Keratinocyte (primary cell): Measurements from ENCODE around the gene FRYL. TPM values are rescaled to one million over a fixed set of nuclear protein-coding genes. Genes with fewer than 3 reads are reported as not detected.

Experiments
- DNase-seq: peaks from one replicate; pipeline ENCODE4 v3.0.0-alpha.2; 2011; ENCODE audit warnings: low read depth, missing footprints, low spot score
- FAIRE-seq: peaks from 2 replicates; lab custom pipeline; 2011; peaks lifted over from hg19 to GRCh38; lab: Jason Lieb, UNC
- H2AFZ ChIP-seq: 2 replicates; pipeline ENCODE4 v1.6.0; 2012; ENCODE audit warnings: low read length, control low read depth, inconsistent platforms; ENCODE audit not compliant: control insufficient read depth
- H3K27ac ChIP-seq: 2 replicates; pipeline ENCODE4 v1.5.1; 2011; ENCODE audit warnings: low read length; ENCODE audit not compliant: control insufficient read depth, insufficient read depth
- H3K27me3 ChIP-seq: 3 replicates; pipeline ENCODE4 v1.6.0; 2011; ENCODE audit warnings: low read length; ENCODE audit not compliant: control insufficient read depth, insufficient read depth; ENCODE audit errors: extremely low read depth
- H3K36me3 ChIP-seq, 2 experiments: 2 replicates in 1 of 2; 3 replicates in 1 of 2; pipeline ENCODE4 v1.5.1; 2011; ENCODE audit warnings: low read length in 2 of 2, mild to moderate bottlenecking in 1 of 2; ENCODE audit not compliant: control insufficient read depth in 2 of 2, insufficient read depth in 2 of 2; ENCODE audit errors: extremely low read depth in 1 of 2
- H3K4me1 ChIP-seq: 3 replicates; pipeline ENCODE4 v1.5.1; 2011; ENCODE audit warnings: low read length; ENCODE audit not compliant: control insufficient read depth, insufficient read depth; ENCODE audit errors: extremely low read depth
- H3K4me2 ChIP-seq: 3 replicates; pipeline ENCODE4 v1.6.0; 2011; ENCODE audit warnings: low read depth, low read length; ENCODE audit not compliant: control insufficient read depth, insufficient read depth; ENCODE audit errors: extremely low read depth
- H3K4me3 ChIP-seq, 3 experiments: fragments of 200-600 bp in 1 of 3; sonication (generic) in 1 of 3; 2 replicates in 2 of 3; 3 replicates in 1 of 3; pipeline ENCODE4 v1.5.1; 2011 to 2016; ENCODE audit warnings: low read length in 3 of 3, mild to moderate bottlenecking in 3 of 3, control low read depth in 2 of 3, inconsistent platforms in 1 of 3, low read depth in 1 of 3, mixed read lengths in 1 of 3, mixed run types in 1 of 3, moderate library complexity in 1 of 3; ENCODE audit not compliant: control insufficient read depth in 2 of 3, insufficient read depth in 2 of 3; ENCODE audit errors: extremely low read depth in 1 of 3
- H3K79me2 ChIP-seq: 2 replicates; pipeline ENCODE4 v1.6.0; 2012; ENCODE audit warnings: low read length; ENCODE audit not compliant: control insufficient read depth, insufficient read depth
- H3K9ac ChIP-seq: 3 replicates; pipeline ENCODE4 v1.6.0; 2011; ENCODE audit warnings: low read length; ENCODE audit not compliant: control insufficient read depth, insufficient read depth; ENCODE audit errors: extremely low read depth
- H3K9me1 ChIP-seq: 3 replicates; pipeline ENCODE4 v1.6.0; 2011; ENCODE audit warnings: low read length; ENCODE audit not compliant: control insufficient read depth, insufficient read depth; ENCODE audit errors: extremely low read depth
- H3K9me3 ChIP-seq: 2 replicates; pipeline ENCODE4 v1.5.1; 2012; ENCODE audit warnings: low read depth, low read length; ENCODE audit not compliant: control insufficient read depth
- H4K20me1 ChIP-seq: 3 replicates; pipeline ENCODE4 v1.6.0; 2011; ENCODE audit warnings: low read length; ENCODE audit not compliant: control insufficient read depth, insufficient read depth; ENCODE audit errors: extremely low read depth
- EZH2 ChIP-seq: IDR thresholded peaks from one replicate; pipeline ENCODE4 v1.6.1; 2012; ENCODE audit warnings: inconsistent platforms, mild to moderate bottlenecking, low read length, moderate library complexity
- dilution Hi-C: fragments of 300-500 bp; cut with MboI; formaldehyde crosslinking; loops from one replicate; pipeline ENCODE4 v1.7.0; 2020; ENCODE audit warnings: low sequenced_read_pairs; ENCODE audit not compliant: extremely low pct_ligation_motif_present
- polyA plus RNA-seq, 5 experiments: library from polyadenylated mRNA; depleted of rRNA in 3 of 5; stranded (reverse) in 3 of 5; stranded (forward) in 1 of 5; unstranded in 1 of 5; fragments of >200 nt; gene quantifications; 1 replicate in 1 of 5; 2 replicates in 3 of 5; 3 replicates in 1 of 5; pipeline versions ENCODE4 v1.2.1 to v1.2.3, GENCODE V29; 2011 to 2012; ENCODE audit warnings: missing spikeins in 2 of 5, low read depth in 1 of 5, low replicate concordance in 1 of 5
- TF ChIP-seq, protein P1 (sequence below), 3 experiments: IDR thresholded peaks in 1 of 3; conservative IDR thresholded peaks in 1 of 3; optimal IDR thresholded peaks in 1 of 3; 2 replicates in 2 of 3; 3 replicates in 1 of 3; pipeline versions ENCODE3 to v1.5.1; 2011; ENCODE audit warnings: low read length in 3 of 3, mild to moderate bottlenecking in 3 of 3, moderate library complexity in 2 of 3, control low read depth in 1 of 3, inconsistent platforms in 1 of 3; ENCODE audit not compliant: insufficient read depth in 2 of 3; ENCODE audit errors: extremely low read depth in 1 of 3

The FRYL gene
- polyA plus RNA-seq, 1 donor (not counting 4 experiments of a cell fraction or from before 2014, with no cell fraction given): 40.4 TPM

DNA sequence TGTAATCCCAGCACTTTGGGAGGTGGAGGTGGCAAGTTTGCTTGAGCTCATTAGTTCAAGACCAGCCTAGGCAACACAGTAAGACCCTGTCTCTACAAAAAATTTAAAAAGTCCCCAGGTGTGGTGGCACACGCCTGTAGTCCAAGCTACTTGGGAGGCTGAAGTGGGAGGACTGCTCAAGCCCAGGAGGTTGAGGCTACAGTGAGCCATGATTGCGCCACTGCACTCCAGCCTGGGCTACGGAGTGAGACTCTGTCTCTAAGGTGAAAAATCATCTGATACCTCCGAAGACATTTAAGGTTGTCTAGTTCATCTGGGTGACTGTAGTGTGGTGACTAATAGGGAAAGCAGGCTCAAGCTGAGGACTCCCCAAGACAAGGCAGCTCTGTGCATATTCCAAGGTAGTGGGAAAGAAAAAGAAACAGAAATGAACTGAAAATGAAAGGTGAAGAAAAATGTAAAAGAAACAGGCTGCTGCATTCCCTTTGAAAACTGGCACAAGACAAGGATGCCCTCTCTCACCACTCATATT lies 23.3 kb downstream of the FRYL start:
- H3K4me2 ChIP-seq: peak overlapping the region; percentile 39
- dilution Hi-C loops: no loop called here
- no peak overlapping the region for H2AFZ ChIP-seq
- H3K27me3 ChIP-seq: no peaks in the 10 kb centered on the region
- DNase-seq: no peak
- H3K9me1 ChIP-seq: no peaks in the 10 kb centered on the region
- H3K9ac ChIP-seq: no peak overlapping the region
- no peak for TF ChIP-seq EZH2
- TF ChIP-seq, protein P1, sequence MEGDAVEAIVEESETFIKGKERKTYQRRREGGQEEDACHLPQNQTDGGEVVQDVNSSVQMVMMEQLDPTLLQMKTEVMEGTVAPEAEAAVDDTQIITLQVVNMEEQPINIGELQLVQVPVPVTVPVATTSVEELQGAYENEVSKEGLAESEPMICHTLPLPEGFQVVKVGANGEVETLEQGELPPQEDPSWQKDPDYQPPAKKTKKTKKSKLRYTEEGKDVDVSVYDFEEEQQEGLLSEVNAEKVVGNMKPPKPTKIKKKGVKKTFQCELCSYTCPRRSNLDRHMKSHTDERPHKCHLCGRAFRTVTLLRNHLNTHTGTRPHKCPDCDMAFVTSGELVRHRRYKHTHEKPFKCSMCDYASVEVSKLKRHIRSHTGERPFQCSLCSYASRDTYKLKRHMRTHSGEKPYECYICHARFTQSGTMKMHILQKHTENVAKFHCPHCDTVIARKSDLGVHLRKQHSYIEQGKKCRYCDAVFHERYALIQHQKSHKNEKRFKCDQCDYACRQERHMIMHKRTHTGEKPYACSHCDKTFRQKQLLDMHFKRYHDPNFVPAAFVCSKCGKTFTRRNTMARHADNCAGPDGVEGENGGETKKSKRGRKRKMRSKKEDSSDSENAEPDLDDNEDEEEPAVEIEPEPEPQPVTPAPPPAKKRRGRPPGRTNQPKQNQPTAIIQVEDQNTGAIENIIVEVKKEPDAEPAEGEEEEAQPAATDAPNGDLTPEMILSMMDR (optimal IDR thresholded peaks at IDR 0.05 in 1 of 3, IDR thresholded peaks at IDR 0.05 in 1 of 3, conservative IDR thresholded peaks at IDR 0.05 in 1 of 3; ENCODE audit: extremely low read depth in 1 of 3, insufficient read depth in 2 of 3, low read length in 3 of 3): no peak
- no peaks in the 10 kb centered on the region for H4K20me1 ChIP-seq
- peaks cover 2 to 4% of the 10 kb centered on the region in 2 experiments for H3K36me3 ChIP-seq
- no peaks in the 10 kb centered on the region for H3K9me3 ChIP-seq
- peak; percentile 69 for FAIRE-seq
- peak overlapping the region in 1 of 3 experiments; percentile 34 for H3K4me3 ChIP-seq
- H3K27ac ChIP-seq: peak overlapping the region; percentile 21
- peaks cover 2% of the 10 kb centered on the region for H3K4me1 ChIP-seq
- peaks cover 81% of the 10 kb centered on the region for H3K79me2 ChIP-seq

DNA sequence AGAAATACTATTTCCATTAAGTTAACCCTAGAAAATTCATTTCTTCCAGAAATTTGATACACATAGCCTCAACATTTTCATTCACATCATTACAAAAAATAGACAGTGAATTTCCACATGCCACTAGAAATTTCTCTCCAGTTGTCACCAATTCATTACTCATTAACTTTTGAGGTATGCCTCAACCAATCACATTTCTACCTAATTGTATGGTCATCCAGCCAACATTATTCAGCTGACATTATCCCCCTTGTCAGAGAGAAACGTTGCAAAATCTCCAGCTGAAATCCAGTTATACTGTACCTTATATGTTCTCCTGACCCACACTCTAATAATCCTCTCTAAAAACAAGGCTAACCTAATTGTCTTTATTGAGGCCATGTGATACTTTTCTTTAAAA lies 24.8 kb downstream of the FRYL start:
- dilution Hi-C loops: no loop called here
- Histone ChIP-seq H3K36me3 (peaks cover 2 to 4% of the 10 kb centered on the region in 2 experiments), H3K27me3 (no peaks in the 10 kb centered on the region), H3K4me1 (peaks cover 2% of the 10 kb centered on the region), H3K9me1 (no peaks in the 10 kb centered on the region), H3K79me2 (peaks cover 80% of the 10 kb centered on the region), H3K4me3 (no peak overlapping the region), H4K20me1 (no peaks in the 10 kb centered on the region), H3K27ac (no peak overlapping the region), H2AFZ (no peak overlapping the region), H3K9ac (no peak overlapping the region), H3K9me3 (no peaks in the 10 kb centered on the region), H3K4me2 (no peak overlapping the region)
- no peak for TF ChIP-seq EZH2
- TF ChIP-seq, protein P1 (optimal IDR thresholded peaks at IDR 0.05 in 1 of 3, IDR thresholded peaks at IDR 0.05 in 1 of 3, conservative IDR thresholded peaks at IDR 0.05 in 1 of 3; ENCODE audit: extremely low read depth in 1 of 3, insufficient read depth in 2 of 3, low read length in 3 of 3): no peak
- DNase-seq (no peak), FAIRE-seq (no peak)
